NCI-H146 treated with DMSO at 0.1 percent for 48 hours (cell line): Measurements from ENCODE around the gene C5orf52.
"Not testable (repeated sequence)": the region's sequence is repeated elsewhere in the genome, so short reads cannot be mapped to it uniquely, and the experiment has no call there.

Source experiments
- DNase-seq: peaks from one replicate; lab custom pipeline; 2025; ENCODE audit not compliant: unreplicated experiment; lab: John Stamatoyannopoulos, UW

Gene C5orf52

GRCh38 chr5:157670662-157671591 lies at the start of gene C5orf52:
Gene C5orf52 (plus strand): TSS chr5:157671533. CDS start chr5:157671615, 82 bp downstream.
- DNase-seq: no peak

GRCh38 chr5:157624144-157624543 lies 47.2 kb upstream of the C5orf52 start:
- no peak for DNase-seq

DNA sequence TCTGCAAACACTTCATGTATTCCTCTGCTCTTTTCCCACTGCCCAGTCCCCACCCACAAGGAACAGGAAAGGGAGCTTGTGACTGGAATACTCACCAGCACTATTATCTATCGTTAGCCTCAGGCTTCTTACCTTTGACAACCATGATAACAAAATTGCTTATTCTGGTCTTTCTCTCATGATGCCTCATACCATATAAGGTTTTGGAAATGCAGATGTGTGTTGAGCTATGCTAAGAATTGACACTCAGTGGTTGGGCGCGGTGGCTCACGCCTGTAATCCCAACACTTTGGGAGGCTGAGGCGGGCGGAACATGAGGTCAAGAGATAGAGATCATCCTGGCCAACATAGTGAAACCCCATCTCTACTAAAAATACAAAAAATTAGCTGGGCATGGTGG lies 44.5 kb upstream of the C5orf52 start:
- no peak for DNase-seq

DNA sequence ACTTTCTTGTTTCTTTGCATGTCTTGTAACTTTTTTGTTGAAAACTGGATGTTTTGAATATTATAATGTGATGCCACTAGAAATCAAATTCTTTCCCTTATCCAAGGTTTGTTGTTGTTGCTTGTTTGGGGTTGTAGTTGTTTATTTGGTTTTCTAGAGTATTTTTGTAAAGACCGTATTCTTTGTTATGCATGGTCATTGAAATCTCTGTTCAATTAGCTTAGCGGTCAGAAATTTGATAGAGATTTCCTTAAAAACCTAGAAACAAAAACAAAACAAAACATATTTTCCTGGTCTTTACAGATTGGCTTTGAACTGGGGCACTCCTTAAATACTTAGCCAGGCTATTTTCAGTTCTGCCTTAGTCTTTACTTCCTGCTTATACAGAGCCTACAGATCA lies 41.0 kb upstream of the C5orf52 start:
- DNase-seq: no peak

- DNase-seq: no peak
Measured at GRCh38 chr5:157640406-157641066, 30.8 kb upstream of the C5orf52 start.

- no peak for DNase-seq
Measured at GRCh38 chr5:157648275-157648990, 22.9 kb upstream of the C5orf52 start.

DNA sequence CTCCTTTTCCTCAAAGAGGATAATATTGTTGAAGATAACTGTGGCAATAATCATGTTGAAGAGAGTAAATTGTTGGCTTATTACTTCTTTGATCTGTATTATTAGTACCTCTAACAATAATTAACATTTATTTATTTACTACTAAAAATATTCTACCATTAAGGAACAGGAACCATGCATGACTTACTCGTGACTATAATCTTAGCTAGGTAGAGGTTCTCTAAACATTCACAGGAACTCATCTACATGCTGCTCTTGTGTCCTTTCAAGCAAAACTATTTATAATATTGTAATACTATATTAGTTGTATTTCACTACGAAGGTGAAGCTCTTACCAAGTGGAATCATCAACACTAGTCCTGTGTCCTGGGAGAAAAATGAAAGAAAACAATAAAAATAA lies 22.2 kb upstream of the C5orf52 start:
- DNase-seq: no peak

GRCh38 chr5:157650991-157651611 lies 20.2 kb upstream of the C5orf52 start:
- no peak for DNase-seq

- DNase-seq: no peak
Measured at GRCh38 chr5:157651623-157652376, 19.5 kb upstream of the C5orf52 start.

DNA sequence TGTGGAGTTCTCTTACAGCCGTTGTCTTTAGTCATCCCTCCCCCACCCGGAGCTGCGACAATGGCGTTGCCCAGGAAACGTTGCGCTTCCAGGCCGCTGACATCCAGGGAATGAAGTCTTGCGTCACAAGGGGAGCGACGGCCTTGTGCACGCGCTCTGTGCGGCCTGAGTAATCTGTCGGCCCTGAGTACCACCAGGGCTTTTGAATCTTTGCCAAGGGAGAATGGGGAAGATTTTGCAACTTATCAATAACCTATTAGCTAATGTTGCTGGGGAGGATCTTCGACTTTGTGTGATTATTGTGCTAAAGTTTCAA lies 19.0 kb upstream of the C5orf52 start, which contains the start of gene SOX30:
TSS of gene SOX30 (minus strand) at position 62 of the 316 bp plus-strand sequence. CDS start 360 bp downstream, outside the sequence.
- no peak for DNase-seq

DNA sequence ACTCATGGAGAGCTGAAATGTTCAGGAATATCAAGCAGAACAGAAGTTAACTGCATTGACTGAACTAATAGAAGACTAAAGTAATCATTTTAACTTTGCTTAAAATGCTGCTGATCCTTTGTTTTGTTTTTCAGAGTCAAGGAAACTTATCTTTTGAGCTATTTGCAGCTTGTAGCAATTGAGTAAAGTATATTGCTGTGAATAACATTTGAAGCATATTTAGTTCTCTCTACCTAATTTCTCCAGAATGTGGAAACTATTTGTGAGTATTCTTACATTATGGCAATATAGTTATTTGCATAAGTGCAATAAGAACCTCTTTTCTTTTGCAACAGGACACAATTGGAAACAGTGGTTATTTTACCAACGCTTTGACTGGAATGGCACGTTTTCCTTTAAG lies 13.8 kb upstream of the C5orf52 start:
- DNase-seq: no peak

DNA sequence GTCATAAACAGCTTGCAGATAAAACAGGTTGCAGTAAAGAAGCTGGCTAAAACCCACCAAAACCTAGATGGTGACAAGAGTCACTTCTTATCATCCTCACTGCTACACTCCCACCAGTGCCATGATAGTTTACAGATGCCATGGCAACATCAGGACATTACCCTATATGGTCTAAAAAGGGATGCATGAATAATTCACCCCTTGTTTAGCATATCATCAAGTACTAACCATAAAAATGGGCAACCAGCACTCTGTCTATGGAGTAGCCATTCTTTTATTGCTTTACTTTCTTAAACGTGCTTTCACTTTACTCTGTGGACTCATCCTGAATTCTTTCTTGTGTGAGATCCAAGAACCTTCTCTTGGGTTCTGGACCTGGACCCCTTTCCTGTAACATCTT lies 12.4 kb upstream of the C5orf52 start:
- DNase-seq: no peak

DNA sequence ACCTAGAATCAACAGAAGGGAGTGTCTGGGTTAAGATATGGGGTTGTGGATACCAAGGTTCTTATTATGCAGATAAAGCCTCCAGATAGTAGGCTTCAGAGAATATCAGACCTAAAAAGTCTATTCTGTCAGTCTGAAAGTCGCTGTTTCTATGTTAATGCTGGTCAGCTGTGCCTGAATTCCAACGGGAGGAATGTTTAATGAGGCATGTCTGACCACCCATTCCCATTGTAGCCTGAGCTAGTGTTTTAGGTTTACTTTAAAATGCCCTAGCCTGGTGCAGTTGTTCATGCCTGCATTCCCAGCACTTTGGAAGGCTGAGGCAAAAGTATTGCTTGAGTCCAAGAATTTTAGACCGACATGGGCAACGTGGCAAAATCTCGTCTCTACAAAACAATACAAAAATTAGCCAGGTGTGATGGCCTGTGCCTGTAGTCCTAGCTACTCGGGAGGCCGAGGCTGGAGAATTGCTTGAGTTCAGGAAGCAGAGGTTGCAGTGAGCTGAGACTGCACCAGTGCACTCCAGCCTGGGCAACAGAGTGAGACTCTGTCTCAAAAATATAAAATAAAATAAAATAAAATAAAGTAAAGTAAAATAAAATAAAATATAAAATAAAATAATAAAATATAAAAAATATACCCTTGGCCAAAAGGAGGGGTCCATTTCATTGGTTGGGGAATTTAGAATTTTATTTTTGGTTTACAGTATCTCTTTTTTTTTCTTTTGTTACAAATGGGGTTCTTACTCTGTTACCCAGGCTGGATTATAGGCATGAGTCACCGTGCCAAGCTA lies 11.3 kb upstream of the C5orf52 start:
- no peak for DNase-seq

DNA sequence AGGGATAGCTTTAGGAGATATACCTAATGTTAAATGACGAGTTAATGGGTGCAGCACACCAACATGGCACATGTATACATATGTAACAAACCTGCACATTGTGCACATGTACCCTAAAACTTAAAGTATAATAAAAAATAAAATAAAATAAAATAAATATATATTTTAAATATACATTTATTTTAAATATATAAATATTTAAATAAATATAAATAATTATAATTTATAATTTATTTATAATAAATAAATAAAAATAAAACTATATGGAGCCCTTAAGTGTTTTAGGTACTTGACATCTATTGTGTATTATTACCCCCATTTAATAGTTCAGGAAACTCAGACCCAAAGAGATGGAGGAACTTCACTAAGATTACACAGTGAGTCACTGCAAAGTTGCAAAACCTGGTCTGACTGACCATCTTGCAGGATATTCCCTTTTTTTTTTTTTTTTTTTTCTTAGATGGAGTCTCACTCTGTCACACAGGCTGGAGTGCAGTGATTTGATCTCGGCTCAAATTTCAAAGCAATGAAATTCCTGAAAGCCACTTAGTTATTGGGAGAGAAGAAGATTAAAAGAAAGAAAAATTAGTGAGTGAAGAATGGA lies 5.8 kb upstream of the C5orf52 start:
- no peak for DNase-seq

- DNase-seq: no peak
Measured at GRCh38 chr5:157668356-157668755, 3.0 kb upstream of the C5orf52 start.

DNA sequence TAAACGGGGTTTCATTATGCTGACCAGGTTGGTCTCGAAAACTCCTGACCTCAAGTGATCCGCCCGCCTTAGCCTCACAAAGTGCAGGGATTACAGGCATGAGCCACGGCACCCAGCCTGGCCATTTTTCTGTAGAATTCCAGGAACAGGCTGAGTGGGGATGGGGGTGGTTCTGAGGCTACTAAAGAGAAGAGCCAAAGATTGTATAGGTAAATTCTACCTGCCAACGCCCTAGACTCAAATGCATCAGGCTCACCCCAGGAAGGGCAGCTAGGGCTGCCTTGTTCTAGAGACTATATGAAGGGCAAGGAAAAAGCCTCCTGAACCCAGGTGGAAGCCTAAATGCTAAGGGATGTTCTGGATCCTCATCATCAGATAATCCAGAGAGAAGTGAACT lies 1.6 kb upstream of the C5orf52 start:
- DNase-seq: no peak

GRCh38 chr5:157671592-157672330 lies 428 bp downstream of the C5orf52 start:
- no peak for DNase-seq

- DNase-seq: no peak
Measured at GRCh38 chr5:157672976-157673375, 1.6 kb downstream of the C5orf52 start.

DNA sequence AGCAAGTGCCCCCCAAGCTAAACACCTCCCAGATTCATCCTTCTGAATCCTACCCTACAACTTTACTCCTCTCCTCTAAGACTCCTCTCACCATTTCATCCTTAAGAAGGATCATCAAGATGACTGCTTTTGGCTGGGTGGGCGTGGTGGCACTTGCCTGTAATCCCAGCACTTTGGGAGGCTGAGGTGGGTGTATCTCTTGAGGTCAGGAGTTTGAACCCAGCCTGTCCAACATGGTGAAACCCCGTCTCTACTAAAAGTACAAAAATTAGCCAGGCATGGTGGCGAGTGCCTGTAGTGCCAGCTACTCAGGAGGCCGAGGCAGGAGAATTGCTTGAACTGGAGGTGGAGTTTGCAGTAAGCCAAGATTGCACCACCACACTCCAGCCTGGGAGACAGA lies 3.0 kb downstream of the C5orf52 start:
- DNase-seq: not testable (repeated sequence)
